ENCODE data around the gene RETSAT. TPM values are rescaled to one million over a fixed set of nuclear protein-coding genes. Genes with fewer than 3 reads are reported as not detected.

The RETSAT gene
- total RNA-seq, 1 donor from 2014 or later: 36.3 TPM

- Mint-ChIP-seq H3K27ac (ENCODE audit: unreplicated experiment) (no peak overlapping the region), H3K27me3 (ENCODE audit: low read depth) (no peaks in the 10 kb centered on the region), H3K9me3 (ENCODE audit: low read depth) (no peaks in the 10 kb centered on the region), H3K4me3 (ENCODE audit: unreplicated experiment) (no peak overlapping the region), H3K4me1 (ENCODE audit: low read depth) (peaks cover 19% of the 10 kb centered on the region), H3K36me3 (ENCODE audit: low read depth) (peaks cover 24% of the 10 kb centered on the region)
- DNase-seq (ENCODE audit: low spot score): no peak
- no peak for TF ChIP-seq CTCF (IDR thresholded peaks at IDR 0.05)
Observed at GRCh38 chr2:85308201-85308600, 46.1 kb downstream of the RETSAT start.

- TF ChIP-seq CTCF (IDR thresholded peaks at IDR 0.05): no peak
- Mint-ChIP-seq H3K27ac (ENCODE audit: unreplicated experiment) (no peak overlapping the region), H3K9me3 (ENCODE audit: low read depth) (no peaks in the 10 kb centered on the region), H3K4me3 (ENCODE audit: unreplicated experiment) (no peak overlapping the region), H3K27me3 (ENCODE audit: low read depth) (no peaks in the 10 kb centered on the region), H3K36me3 (ENCODE audit: low read depth) (peaks cover 25% of the 10 kb centered on the region), H3K4me1 (ENCODE audit: low read depth) (peaks cover 19% of the 10 kb centered on the region)
- DNase-seq (ENCODE audit: low spot score): no peak
Observed at GRCh38 chr2:85307527-85307897, 46.8 kb downstream of the RETSAT start.

- Mint-ChIP-seq H3K27me3 (ENCODE audit: low read depth) (no peaks in the 10 kb centered on the region), H3K9me3 (ENCODE audit: low read depth) (no peaks in the 10 kb centered on the region), H3K4me3 (ENCODE audit: unreplicated experiment) (no peak overlapping the region), H3K4me1 (ENCODE audit: low read depth) (peaks cover 6% of the 10 kb centered on the region), H3K27ac (ENCODE audit: unreplicated experiment) (no peak overlapping the region), H3K36me3 (ENCODE audit: low read depth) (peaks cover 17% of the 10 kb centered on the region)
- no peak for TF ChIP-seq CTCF (IDR thresholded peaks at IDR 0.05)
- no peak for DNase-seq (ENCODE audit: low spot score)
Observed at GRCh38 chr2:85303780-85304531, 50.4 kb downstream of the RETSAT start.

- DNase-seq (ENCODE audit: low spot score): no peak
- Mint-ChIP-seq H3K27me3 (ENCODE audit: low read depth) (no peaks in the 10 kb centered on the region), H3K27ac (ENCODE audit: unreplicated experiment) (no peak overlapping the region), H3K4me1 (ENCODE audit: low read depth) (peaks cover 2% of the 10 kb centered on the region), H3K4me3 (ENCODE audit: unreplicated experiment) (no peak overlapping the region), H3K9me3 (ENCODE audit: low read depth) (no peaks in the 10 kb centered on the region), H3K36me3 (ENCODE audit: low read depth) (peaks cover 19% of the 10 kb centered on the region)
- TF ChIP-seq CTCF (IDR thresholded peaks at IDR 0.05): no peak
Observed at GRCh38 chr2:85302121-85302520, 52.2 kb downstream of the RETSAT start.

Other genes with a start within 250 kb of the RETSAT start
- 18.9 to 35.0 TPM (median 34.1 TPM) in 3 replicates for gene TCF7L1, start 221.1 kb downstream of the RETSAT start, total RNA-seq
- gene TGOLN2, start 26.5 kb downstream of the RETSAT start, total RNA-seq: 79.7 to 101 TPM (median 84.8 TPM) in 3 replicates
- 14.3 to 20.0 TPM (median 15.2 TPM) in 3 replicates for gene ELMOD3, start 241 bp upstream of the RETSAT start, total RNA-seq
- 40.5 to 77.6 TPM (median 76.5 TPM) in 3 replicates for gene CAPG, start 55.8 kb upstream of the RETSAT start, total RNA-seq
- 0.47 TPM in 1 of 3 replicates, not detected in the others for gene SH2D6, start 64.2 kb upstream of the RETSAT start, total RNA-seq
- gene MAT2A, start 184.6 kb upstream of the RETSAT start, total RNA-seq: 119 to 155 TPM (median 144 TPM) in 3 replicates
- gene GGCX, start 207.0 kb upstream of the RETSAT start, total RNA-seq: 55.7 to 78.6 TPM (median 58.6 TPM) in 3 replicates
- 1.6 to 2.4 TPM (median 2.1 TPM) in 3 replicates for gene VAMP8, start 223.1 kb upstream of the RETSAT start, total RNA-seq
- 1.8 to 2.4 TPM in 2 of 3 replicates, not detected in the other for gene VAMP5, start 229.9 kb upstream of the RETSAT start, total RNA-seq
- 76.3 to 93.9 TPM (median 89.4 TPM) in 3 replicates for gene RNF181, start 241.2 kb upstream of the RETSAT start, total RNA-seq
- gene TMEM150A, start 248.2 kb upstream of the RETSAT start, total RNA-seq: 17.1 to 19.9 TPM (median 17.9 TPM) in 3 replicates

Data from chondrocyte (in vitro differentiated cells).